ENCODE data around the gene SPEF2.

The SPEF2 gene

DNA sequence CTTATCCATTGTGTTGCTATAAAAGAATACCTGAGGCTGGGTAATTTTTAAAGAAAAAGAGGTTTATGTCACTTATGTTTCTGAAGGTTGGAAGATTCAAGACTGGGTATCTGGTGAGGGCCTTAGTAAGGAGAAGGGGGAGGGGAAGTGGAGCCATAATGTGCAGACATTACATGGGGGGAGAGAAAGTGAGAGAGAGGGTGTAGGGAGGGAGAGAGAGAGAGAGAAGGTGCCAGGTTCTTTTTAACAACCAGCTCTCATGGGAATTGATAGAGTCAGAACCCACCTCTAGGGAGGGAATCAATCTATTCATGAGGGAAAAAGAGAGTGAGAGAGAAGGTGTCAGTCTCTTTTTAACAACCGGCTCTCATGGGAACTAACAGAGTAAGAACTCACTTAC is 29.5 kb downstream of the SPEF2 start:
- H3K27ac Mint-ChIP-seq, result no peak overlapping the region
- no peaks in the 10 kb centered on the region for H3K27me3 Mint-ChIP-seq (ENCODE audit: low read depth)
- no peaks in the 10 kb centered on the region for H3K9me3 Mint-ChIP-seq
- peaks cover 4% of the 10 kb centered on the region for H3K4me1 Mint-ChIP-seq
- TF ChIP-seq, protein P1, sequence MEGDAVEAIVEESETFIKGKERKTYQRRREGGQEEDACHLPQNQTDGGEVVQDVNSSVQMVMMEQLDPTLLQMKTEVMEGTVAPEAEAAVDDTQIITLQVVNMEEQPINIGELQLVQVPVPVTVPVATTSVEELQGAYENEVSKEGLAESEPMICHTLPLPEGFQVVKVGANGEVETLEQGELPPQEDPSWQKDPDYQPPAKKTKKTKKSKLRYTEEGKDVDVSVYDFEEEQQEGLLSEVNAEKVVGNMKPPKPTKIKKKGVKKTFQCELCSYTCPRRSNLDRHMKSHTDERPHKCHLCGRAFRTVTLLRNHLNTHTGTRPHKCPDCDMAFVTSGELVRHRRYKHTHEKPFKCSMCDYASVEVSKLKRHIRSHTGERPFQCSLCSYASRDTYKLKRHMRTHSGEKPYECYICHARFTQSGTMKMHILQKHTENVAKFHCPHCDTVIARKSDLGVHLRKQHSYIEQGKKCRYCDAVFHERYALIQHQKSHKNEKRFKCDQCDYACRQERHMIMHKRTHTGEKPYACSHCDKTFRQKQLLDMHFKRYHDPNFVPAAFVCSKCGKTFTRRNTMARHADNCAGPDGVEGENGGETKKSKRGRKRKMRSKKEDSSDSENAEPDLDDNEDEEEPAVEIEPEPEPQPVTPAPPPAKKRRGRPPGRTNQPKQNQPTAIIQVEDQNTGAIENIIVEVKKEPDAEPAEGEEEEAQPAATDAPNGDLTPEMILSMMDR (IDR thresholded peaks at IDR 0.05; ENCODE audit: unreplicated experiment in 3 of 3), result no peak
- H3K36me3 Mint-ChIP-seq (ENCODE audit: low read depth), result peaks cover 23% of the 10 kb centered on the region
- H3K4me3 Mint-ChIP-seq, result no peak overlapping the region

DNA sequence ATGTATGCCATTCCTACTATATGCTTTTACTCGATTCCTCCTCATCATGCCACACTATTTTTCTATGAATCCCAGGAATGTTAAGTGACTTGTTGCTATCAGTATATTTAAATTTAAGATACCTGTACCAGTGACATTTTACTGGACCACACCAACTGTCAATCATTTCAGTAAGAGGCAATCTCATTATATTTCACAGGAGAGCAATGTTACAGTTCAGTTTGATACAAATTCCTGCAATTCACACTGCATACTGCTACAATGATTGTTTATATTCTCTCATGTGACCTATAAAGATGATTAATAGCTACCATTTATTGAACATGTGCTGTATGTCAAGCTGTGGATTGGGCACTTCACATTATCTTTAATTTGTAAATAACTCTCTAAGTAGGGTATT is 30.0 kb downstream of the SPEF2 start:
- Mint-ChIP-seq H3K36me3 (ENCODE audit: low read depth) (peaks cover 20% of the 10 kb centered on the region), H3K4me1 (peaks cover 4% of the 10 kb centered on the region), H3K9me3 (no peaks in the 10 kb centered on the region), H3K27ac (no peak overlapping the region), H3K27me3 (ENCODE audit: low read depth) (no peaks in the 10 kb centered on the region), H3K4me3 (no peak overlapping the region)
- TF ChIP-seq, protein P1 (IDR thresholded peaks at IDR 0.05; ENCODE audit: unreplicated experiment in 3 of 3), result no peak

DNA sequence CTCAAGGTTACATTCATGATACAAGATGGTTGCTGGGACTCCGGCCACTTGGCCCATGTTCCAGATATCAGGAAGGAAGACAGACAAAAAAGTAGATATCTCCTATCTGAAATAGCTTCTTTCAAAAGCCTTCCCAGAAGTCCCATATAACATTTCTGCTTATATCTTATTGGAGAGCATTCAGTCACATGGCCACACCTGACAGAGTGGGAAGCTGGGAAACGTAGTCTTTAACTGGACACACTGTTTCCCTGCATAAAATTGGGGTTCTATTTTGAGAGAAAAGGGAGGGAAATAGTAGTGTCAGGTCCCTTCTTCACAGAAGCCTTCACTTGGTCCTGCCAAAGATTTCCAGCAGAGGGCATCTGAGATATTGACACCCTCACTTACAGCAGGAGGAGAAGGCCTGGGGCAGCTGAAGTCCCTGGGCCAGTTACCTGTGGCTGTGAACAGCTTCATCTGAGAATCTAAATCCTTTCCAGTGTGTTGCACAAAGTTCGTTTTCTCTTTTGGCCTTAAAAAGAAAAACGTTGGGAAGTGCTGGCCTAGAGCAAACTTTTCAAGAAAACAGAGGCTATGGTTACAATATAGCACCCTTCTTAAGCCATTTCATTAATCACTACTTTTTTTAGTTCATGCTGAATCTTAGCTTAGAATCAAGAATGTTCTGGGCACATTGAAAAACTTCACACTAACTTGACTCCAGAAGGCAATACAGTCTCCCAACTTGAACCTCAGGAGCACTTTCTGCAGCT is 33.5 kb downstream of the SPEF2 start:
- Mint-ChIP-seq H3K36me3 (ENCODE audit: low read depth) (peaks cover 8% of the 10 kb centered on the region), H3K27ac (no peak overlapping the region), H3K9me3 (no peaks in the 10 kb centered on the region), H3K4me3 (no peak overlapping the region), H3K4me1 (peaks cover 4% of the 10 kb centered on the region), H3K27me3 (ENCODE audit: low read depth) (no peaks in the 10 kb centered on the region)
- TF ChIP-seq, protein P1 (IDR thresholded peaks at IDR 0.05; ENCODE audit: unreplicated experiment in 3 of 3), result peak; percentile 20 to 33 (median 24)

DNA sequence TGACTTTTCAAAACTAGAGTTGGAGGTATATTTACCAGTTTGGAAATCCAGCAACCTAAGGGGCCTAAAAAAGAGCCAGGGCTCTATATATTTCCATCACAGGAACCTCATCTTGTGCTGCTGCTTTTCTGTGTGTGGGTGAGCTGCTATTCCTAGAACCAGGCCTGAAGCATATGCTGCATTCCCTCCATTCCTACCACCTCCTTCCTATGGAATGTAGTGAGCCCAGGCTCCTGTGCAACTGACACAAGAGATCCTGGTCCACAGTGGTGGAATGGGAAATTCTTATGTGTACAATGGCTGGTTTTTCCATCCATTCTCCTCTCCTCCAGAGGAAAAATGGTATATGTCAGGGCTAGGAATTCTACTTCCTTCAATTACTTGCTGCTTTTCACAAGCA is 39.1 kb downstream of the SPEF2 start:
- H3K36me3 Mint-ChIP-seq (ENCODE audit: low read depth), result peaks cover 8% of the 10 kb centered on the region
- no peaks in the 10 kb centered on the region for H3K27me3 Mint-ChIP-seq (ENCODE audit: low read depth)
- TF ChIP-seq, protein P1 (IDR thresholded peaks at IDR 0.05; ENCODE audit: unreplicated experiment in 3 of 3), result no peak
- H3K27ac Mint-ChIP-seq, result no peak overlapping the region
- H3K4me3 Mint-ChIP-seq, result no peak overlapping the region
- peaks cover 11% of the 10 kb centered on the region for H3K4me1 Mint-ChIP-seq
- no peaks in the 10 kb centered on the region for H3K9me3 Mint-ChIP-seq

DNA sequence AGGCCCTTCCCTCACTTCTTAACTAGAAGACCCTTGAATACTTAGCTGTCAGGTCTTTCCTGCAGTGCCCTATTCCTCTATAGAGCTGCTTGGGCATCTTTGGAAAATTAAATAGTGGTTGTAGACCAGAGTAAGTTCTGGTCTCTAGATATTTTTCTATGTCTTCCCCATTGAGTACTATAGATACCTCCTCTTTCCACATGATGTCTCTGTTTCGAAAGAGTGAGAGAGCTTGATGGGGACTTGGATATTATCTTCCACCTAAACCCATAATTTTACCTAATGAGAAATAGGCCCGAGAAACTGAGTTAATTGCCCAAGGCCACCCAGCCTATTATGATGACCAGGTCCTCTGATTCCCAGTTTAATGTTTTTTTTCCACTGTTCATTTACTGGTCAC is 40.2 kb downstream of the SPEF2 start:
- Mint-ChIP-seq H3K27me3 (ENCODE audit: low read depth) (no peaks in the 10 kb centered on the region), H3K9me3 (peaks cover 3% of the 10 kb centered on the region), H3K4me3 (no peak overlapping the region), H3K36me3 (ENCODE audit: low read depth) (peaks cover 19% of the 10 kb centered on the region), H3K4me1 (peaks cover 11% of the 10 kb centered on the region), H3K27ac (no peak overlapping the region)
- TF ChIP-seq, protein P1 (IDR thresholded peaks at IDR 0.05; ENCODE audit: unreplicated experiment in 3 of 3), result no peak

DNA sequence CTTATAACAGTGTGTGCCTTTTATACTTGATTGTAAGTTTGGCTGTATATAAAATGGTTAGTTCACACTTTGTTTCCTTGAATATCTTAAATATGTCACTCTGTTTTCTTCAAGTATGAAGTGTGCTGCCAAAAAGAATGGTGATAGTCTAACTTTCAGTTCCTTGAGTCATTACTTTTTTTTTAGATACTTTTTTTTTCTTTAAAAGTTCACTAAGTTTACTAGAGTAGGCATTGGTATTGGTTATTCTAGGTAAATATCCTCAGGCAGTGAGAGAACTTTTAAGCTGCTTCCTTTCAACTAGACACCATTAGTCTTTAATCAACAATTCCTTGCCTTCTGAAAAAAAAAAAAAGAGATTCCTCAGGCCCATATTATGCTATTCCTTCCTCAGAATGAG is 41.9 kb downstream of the SPEF2 start:
- TF ChIP-seq, protein P1 (IDR thresholded peaks at IDR 0.05; ENCODE audit: unreplicated experiment in 3 of 3), result no peak
- no peaks in the 10 kb centered on the region for H3K27me3 Mint-ChIP-seq (ENCODE audit: low read depth)
- H3K36me3 Mint-ChIP-seq (ENCODE audit: low read depth), result peaks cover 26% of the 10 kb centered on the region
- H3K9me3 Mint-ChIP-seq, result peaks cover 3% of the 10 kb centered on the region
- no peak overlapping the region for H3K27ac Mint-ChIP-seq
- peaks cover 11% of the 10 kb centered on the region for H3K4me1 Mint-ChIP-seq
- H3K4me3 Mint-ChIP-seq, result peak overlapping the region in 1 of 3 experiments; percentile 25
